Measurements from ENCODE around the gene BPIFB1.

BPIFB1 gene

DNA sequence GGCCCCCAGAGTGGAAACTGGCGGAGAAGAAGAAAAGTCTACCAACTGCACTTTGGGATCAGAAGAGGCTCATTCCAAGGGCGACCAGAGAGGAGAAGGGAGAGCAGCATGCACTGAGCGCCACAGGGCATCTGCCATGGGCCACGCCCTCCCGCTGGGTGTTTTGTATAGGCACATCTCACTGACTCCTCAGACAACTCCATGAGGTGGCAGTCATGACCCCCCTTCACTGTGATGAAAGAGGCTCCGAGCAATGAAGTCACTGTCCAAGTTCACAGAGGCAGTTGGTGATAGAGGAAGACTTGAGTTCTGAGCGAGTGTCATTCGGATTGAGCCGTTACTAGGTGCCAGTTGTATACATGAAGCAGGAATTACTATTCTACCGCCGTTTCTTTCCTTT, 15.4 kb downstream of the BPIFB1 start:
- no peak for DNase-seq (ENCODE audit: low read depth, low spot score)

DNA sequence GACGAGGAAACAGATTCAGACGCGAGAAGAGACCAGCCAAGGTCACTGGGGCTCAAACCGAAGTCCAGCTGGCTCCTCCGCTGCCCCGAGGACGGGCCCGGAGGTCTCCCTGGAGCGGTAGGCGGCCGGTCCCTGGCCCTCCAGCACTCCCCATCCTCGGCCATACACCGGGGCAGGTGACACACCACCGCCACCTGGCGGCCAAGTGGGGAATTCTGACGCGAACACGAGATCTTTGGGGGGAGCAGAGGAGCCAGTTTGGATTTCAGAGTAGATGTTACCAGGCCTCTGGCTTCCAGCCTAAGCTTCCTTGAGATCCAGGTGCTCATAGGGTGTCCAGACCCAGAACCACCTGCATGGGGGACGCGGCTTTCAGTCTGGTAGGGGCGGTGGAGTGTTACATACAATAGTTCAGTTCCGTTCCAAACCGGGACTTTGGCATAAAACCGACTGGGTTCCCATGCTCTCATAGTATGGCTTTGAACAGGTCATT, 16.1 kb downstream of the BPIFB1 start:
- DNase-seq (ENCODE audit: low read depth, low spot score), result peak; percentile 15

DNA sequence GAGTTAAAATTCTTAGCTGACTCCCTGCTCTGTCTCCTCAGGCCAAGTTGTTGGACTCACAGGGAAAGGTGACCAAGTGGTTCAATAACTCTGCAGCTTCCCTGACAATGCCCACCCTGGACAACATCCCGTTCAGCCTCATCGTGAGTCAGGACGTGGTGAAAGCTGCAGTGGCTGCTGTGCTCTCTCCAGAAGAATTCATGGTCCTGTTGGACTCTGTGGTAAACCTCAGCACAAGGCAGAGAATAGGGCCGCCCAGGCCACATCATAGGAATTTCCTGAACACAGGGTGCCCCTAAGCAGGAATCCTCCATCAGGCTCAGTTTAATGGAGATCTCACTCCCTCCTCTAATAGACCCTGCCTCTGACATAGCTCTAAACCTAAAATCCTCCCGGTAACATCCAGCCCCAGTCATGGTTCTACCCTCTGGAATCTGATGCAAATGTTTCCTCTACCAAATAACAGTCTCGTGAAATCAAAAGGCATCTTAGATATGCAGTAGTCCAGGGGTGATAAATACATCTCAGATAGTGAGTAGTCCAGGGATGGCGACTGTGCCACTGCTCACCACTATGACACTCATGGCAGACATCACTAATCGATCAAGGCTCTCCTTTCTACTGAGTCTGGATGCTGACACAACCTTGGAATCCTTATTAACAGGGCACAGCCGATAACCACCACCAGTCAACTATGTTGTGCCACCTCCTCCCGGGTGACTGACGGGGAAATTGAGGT, 18.3 kb downstream of the BPIFB1 start:
- DNase-seq (ENCODE audit: low read depth, low spot score), result no peak

DNA sequence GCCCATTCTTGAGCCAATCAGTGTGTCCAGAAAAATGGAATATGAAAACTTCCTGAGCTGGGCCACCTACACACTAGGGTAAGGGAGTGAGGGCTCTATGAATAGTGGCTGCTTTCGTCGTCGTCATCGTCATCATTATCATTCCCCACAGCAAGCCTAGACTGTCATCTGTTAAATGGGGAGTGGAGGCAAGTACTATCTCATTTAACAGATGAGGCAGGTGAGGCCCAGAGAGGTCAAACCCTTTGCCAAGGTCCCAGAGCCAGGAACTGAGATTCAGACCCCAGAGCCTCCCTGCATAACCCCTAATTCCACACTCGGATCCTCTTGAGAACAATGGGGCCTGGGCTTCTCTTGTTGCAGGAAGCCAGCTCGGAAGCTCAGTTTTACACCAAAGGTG, 20.6 kb downstream of the BPIFB1 start:
- no peak for DNase-seq (ENCODE audit: low read depth, low spot score)

DNA sequence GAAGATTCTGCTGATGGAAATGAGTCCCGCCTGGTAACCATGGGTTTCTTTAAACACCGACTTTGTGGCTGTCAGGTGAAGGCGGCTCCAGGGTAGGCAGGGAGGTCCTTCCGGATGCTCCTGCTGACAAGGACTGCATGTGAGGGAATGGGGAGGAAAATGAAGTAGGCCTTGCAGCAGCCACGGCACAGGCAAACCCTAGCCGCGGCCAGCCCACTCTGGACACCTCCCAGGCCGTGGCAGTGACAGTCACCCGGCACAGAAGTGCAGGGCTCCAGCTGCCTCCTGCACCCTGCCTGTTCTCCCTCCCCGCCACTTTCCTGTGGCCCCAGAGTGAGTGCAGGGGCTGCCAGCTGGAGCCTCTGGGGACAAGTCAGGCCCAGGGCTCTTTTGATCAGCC, 21.0 kb downstream of the BPIFB1 start:
- DNase-seq (ENCODE audit: low read depth, low spot score), result no peak

DNA sequence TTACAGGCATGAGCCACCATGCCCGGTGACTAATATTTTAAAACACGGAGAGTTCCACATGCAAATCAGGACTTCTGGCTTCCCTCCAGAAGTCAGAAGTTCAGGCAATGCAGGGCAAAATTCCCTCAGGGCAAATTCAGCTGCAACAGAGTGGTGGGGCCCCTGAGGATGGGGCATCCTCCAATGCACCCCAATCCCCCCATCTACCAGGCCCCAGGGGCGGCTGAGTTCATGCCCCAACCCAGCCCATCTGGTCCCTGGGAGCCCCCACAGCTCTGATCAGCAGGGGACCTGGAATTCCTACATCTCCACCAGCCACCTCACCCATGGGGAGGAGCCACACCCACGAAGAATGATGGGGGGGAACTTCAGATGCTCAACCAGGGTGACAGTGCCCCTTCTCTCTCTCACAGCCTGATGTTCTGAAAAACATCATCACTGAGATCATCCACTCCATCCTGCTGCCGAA, 22.6 kb downstream of the BPIFB1 start:
- DNase-seq (ENCODE audit: low read depth, low spot score), result no peak

DNA sequence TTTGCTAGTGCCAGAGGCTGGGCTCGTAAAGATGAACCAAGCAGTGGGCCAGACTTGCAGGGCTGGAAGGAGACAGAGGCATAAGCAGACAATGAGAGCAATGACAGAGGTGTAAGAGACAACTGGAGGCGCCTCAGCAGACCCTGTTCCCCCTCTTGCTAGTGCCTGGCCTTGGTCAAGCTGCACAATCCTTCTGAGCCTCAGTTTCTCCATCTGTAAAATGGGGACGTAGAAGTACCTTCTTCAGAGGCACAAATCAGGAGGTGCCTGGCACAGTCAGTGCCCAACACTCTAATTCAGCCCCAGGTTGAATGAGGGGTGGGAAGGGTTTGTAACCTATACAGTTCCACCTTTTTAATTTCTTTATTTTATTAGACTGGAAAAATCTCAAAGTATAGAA, 23.2 kb downstream of the BPIFB1 start:
- no peak for DNase-seq (ENCODE audit: low read depth, low spot score)

DNA sequence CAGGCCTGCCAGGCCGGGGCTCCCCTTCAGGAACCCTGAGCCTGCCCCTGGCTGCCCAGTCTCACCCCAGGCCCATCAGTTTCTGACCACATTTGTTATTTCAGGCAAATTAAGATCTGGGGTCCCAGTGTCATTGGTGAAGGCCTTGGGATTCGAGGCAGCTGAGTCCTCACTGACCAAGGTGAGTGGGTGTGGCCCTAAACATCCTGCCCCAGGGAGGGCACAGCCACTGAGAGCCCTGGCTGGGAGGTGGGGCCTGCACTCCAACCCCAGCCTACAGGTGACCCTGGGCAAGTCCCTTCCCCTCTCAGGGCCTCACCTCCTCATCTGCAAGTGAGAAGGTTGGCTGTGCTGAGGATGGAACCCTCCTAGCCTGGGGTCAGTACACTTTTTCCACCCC, 23.8 kb downstream of the BPIFB1 start:
- no peak for DNase-seq (ENCODE audit: low read depth, low spot score)

DNA sequence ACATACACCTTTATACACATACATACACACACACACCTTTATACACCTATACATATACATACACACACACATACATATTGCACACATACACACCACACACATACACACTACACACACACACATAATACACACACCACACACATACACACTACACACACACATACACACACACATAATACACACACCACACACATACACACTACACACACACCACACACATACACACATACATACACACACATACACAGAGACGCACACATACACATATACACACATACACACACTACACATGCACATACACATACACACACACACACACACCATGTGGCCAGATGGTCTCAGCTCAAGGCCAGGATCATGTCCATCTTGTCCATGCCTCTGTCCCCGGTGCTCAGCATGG, 25.7 kb downstream of the BPIFB1 start:
- no peak for DNase-seq (ENCODE audit: low read depth, low spot score)

DNA sequence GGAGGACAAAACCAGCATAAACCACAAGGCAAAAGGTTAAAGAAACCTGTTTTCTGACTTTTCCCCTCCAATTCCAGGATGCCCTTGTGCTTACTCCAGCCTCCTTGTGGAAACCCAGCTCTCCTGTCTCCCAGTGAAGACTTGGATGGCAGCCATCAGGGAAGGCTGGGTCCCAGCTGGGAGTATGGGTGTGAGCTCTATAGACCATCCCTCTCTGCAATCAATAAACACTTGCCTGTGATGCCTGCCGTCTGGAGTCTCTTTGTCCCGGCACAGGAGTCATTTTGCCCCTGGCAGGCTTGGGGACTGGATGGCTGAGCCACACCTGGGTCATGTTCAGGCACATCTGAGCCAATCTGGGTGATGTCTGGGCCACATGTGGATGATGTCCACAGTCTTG, 26.6 kb downstream of the BPIFB1 start:
- no peak for DNase-seq (ENCODE audit: low read depth, low spot score)

DNA sequence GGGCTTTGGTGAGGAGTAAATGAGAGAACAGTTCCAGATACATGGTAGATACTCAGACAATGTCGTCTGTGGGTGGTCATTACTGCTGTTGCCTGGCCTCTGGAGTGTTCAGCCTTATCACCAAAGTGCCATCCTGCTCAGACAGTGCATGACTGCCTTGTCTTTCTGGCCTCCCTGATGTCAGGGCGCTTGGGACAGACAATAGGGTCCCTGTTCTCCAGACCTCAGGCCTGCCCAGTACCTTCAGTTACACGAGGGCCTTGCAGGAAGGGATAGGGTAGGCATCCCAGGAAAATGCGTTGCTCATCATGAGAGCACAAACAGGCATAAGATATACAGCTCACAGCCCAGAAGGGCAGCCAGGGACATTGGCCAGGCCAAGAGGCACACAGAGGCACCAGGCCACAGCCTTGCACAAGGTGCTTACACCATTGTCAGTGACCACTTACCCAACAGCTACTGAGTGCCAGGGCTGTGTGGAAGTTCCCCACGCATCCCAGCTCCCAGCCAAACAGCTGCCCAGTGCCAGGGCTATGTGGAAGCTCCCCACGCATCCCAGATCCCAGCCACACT, 27.4 kb downstream of the BPIFB1 start:
- no peak for DNase-seq (ENCODE audit: low read depth, low spot score)

DNA sequence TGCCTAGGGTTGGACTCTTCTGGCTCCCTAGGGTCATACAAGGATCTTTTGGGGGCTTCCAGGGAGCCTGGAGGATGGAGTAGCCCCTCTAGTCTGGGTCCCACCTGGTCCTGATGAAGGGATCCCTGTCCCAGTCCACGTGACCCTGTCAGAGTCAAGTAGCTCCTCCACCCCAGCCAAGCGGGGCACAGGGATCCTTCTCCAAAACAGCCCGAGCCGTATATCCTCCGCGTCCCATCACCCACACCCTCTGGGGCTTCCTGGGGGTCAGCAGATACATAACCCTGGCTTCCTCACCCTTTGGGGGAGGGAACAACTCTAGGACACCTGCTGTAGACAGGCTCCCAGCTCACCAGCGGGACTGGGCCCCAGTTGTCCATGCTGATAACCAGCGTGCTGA, 28.0 kb downstream of the BPIFB1 start:
- DNase-seq (ENCODE audit: low read depth, low spot score), result no peak

DNA sequence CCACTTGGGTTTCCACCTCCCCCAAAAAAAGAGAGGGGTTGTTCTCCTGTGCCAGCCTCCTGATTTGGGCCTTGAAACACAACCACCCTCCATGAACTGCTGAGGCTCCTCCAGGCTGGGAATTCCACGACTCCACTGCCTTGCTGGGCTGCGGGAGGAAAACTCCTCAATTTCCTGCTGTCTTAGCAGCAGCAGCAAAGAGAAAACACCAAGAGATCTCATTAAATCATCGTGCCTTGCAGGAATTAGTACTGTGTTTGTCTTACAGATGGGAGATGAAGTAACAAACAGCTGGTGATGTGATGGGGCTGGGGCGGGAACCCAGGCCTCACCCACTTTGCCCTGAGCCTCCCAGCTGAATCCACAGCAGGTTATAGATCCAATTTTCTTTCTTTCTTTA, 29.0 kb downstream of the BPIFB1 start:
- DNase-seq (ENCODE audit: low read depth, low spot score), result no peak

DNA sequence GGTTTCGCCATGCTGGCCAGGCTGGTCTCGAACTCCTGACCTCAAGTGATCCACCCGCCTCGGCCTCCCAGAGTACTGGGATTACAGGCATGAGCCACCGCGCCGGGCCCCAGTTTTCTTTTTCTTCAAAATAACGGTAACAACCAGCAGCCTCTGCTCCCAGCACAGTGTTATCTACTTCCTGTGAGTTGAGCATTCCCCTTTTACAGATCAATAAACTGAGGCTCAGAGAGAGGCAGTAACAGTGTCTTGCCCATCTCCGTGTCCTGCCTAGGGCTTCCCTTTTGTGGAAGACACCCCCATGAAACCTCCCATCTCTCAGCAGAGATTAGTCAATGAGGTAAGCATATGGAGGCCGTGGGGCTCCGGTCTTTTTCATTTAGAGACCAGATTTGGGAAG, 29.6 kb downstream of the BPIFB1 start:
- DNase-seq (ENCODE audit: low read depth, low spot score), result no peak

DNA sequence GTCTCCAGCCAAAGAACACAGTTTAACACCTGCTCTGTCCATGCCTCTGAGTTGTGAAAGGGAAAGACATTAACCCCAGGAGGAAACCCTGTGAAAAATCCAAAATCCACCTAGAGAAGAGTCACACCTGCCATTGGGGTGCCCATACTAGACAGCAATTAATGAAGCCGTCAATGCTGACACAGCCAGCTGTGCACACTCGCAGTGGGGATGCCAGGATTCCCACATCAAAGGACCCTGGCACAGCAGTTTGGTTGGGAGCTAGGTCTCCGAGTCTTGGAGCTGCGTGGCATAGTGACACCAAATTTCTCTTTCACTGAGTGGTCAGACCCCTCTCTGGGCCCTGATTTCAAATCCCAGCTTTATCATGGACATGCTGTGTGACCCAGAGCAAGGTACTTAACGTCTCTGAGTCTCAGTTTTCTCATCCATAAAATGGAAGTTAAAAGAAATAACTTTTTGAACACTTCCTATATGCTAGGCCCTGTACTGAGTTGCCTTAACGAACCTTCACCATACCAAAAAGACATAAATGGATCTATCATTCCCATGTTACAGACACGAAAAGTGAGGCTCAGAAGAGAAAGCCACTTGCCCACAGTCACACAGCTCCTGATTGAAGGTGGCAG, 30.8 kb downstream of the BPIFB1 start:
- DNase-seq (ENCODE audit: low read depth, low spot score), result no peak

DNA sequence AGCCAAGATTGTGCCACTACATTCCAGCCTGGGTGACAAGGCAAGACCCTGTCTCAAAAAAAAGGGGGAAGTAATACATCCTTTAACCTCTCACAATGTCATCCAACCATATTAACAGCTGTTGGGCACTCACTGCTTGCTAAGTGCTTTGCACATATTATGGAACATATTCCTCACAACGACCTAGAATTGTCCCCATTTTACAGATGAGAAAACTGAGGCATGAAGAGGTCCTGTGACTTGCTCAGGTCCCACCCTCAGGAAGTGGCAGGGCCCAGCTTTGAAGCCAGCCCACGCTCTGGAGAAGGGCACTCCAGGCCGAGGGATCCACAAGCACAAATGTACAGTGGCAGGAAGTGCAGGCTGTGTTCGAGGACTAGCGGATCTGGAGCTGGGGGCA, 33.3 kb downstream of the BPIFB1 start:
- DNase-seq (ENCODE audit: low read depth, low spot score), result no peak

DNA sequence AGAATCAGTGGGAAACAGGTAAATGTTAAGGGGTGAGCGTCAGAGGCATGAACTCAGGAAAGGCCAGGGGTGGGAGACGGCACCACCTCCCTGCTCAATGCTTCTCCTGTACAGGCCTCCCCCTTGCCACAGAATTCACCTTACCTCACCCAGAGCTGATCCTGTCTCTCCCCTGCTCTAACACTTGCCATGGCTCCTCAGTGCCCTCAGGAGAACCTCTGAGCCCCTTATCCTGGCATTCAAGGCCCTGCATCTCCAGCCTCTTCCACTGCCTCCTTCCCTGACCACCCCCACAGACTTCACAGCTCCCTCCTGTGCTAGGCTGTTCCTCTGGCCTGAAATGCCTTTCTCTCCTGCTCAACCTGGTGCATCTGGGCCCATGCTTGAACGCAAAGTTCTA, 33.9 kb downstream of the BPIFB1 start:
- no peak for DNase-seq (ENCODE audit: low read depth, low spot score)

DNA sequence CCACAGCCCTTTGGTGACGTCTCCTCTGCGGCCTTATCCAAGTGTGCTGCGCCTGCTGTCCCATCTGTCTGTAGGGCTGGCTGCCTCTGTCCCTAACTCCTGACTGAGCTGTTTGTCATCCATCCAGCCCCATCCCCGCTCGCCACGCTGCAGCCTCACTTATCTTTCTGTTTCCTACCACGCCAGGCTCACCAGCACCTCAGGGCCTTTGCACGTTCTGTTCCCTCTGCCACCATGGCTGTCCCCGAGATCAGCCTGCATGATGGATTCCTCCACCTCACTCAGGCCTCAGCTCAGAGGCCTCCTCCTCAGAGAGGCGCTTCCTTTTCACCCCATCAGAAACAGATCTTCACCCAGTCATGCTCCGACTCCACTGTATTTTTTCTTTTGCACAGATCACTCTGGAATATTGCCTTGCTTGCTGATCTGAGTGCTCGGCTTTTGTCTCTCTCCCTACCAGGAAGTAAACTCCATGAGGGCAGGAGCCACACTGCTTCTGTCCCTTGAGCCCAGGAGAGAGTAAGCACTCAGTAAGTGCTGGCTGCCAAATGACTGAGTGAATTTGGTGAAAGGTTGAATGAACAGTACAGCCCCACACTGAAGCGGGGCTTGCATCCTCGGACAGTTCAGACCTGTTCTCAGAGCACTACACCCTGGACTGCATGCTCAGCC, 34.5 kb downstream of the BPIFB1 start:
- DNase-seq (ENCODE audit: low read depth, low spot score), result no peak

DNA sequence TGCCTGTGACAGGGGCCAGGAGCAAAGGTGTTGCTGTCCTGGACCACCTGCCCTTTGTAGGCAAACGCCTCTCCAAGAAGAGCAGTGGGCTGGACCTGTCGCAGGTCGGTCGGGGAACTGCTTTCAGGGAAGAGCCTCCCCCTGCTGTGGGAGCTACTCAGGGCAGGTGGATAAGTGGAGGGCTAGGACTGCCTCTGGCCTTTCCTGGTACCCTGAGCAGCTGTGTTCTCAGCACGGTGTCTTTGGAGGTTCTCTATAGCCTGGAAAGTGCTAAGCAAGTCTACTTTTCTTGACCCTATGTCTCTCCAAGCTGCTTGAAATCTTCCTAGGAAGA, 35.0 kb downstream of the BPIFB1 start:
- DNase-seq (ENCODE audit: low read depth, low spot score), result no peak

DNA sequence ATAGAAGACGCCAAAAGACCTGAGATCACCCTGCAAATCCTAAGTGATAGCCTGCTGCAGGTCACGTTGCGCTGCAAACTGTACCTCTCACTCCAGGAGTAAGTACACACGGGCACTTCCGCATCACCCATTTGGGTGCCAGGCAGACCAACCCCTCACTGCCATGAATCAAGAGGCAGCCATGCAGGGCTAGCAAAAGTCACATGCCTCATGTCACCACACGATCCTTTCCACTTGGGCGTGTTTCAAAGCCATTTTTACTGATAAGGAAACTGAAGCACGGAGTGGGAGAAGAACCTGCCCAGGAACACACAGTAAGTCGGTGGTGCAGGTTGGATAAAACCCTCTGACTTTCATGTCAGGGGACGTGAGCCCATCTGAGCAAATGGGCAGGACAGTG, 37.0 kb downstream of the BPIFB1 start:
- DNase-seq (ENCODE audit: low read depth, low spot score), result no peak

DNA sequence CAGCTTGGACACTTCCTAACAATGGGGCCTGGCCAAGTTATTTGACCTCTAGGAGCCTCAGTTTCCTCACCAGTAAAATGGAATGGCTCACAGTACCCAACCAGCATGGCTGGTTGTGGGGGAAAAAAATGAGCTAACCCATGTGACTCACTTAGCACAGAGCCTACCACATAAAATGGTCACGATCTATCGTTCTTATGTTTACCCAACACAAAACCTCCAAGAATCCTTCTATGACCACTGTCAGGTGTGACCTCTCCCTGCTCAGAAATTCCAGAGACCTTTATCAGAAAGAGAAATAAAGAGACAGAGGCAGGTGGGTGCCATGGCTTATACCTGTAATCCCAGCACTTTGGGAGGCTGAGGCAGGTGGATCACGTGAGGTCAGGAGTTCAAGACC, 39.4 kb downstream of the BPIFB1 start:
- no peak for DNase-seq (ENCODE audit: low read depth, low spot score)

DNA sequence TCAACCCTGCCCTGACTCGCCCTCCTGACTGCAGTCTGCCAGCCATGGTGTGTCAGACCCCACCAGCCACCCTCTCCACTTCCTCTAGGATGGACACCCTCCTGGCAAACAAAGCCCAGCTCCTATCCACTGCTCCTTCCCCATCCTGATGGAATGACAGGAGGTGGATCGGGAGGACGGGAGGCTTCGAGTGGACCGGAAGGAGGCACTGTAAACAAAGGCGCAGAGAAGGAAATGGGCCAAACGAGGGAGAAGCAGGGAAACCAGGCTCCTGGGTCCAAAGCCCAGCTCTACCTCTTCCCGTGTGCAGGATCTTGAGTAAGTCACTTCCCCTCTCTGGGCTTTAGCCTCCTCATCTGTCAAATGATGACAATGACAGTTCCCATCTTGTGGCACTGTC, 40.2 kb downstream of the BPIFB1 start:
- DNase-seq (ENCODE audit: low read depth, low spot score), result no peak

DNA sequence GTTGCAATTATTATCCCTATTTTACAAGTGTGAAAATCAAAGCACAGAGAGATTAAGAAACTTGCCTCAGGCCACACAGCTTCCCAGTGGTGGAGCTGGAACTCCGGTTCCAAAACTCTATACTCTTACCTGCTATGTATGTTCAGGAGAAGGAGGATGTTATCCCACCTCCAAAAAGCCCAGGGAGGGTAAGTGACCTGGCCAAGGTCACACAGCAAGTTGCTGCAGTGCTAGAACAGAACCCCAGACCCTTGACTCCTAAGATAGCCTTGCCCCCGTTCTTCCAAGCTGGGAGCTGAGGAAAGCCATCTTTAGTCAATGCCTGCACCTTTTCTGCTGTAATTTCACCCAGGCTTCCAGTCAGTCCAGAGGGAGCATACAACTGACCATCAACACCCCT, 42.3 kb downstream of the BPIFB1 start:
- DNase-seq (ENCODE audit: low read depth, low spot score), result no peak

Data from smooth muscle cell of the brain vasculature (primary cell).